HL-60 (cell line): ENCODE results near the gene ENDOU.

Source experiments
- CTCF ChIP-seq: IDR thresholded peaks from one replicate; pipeline ENCODE4 v1.5.1; 2011; ENCODE audit warnings: low read length, control low read depth, inconsistent platforms; ENCODE audit not compliant: insufficient read depth
- POLR2AphosphoS5 ChIP-seq: IDR thresholded peaks from 2 replicates; pipeline ENCODE4 v1.6.1; 2012; ENCODE audit warnings: low read depth
- REST ChIP-seq: IDR thresholded peaks from 2 replicates; pipeline ENCODE4 v1.6.1; 2012; ENCODE audit warnings: low read depth; ENCODE audit not compliant: insufficient replicate concordance

- TF ChIP-seq CTCF (no peak), REST (no peak), POLR2AphosphoS5 (no peak)
These were observed 47.4 kb upstream of the ENDOU start for GRCh38 chr12:47772738-47773061.
